OCI-LY1 (cell line): ENCODE data around the gene CACNA2D4.

Source experiments
- EZH2 ChIP-seq: fragments of 200-600 bp; sonication (generic), shearing (Covaris generic); IDR thresholded peaks from 2 replicates; pipeline ENCODE4 v1.8.0; 2017; ENCODE audit warnings: borderline replicate concordance, mixed run types, mild to moderate bottlenecking, antibody characterized with exemption, low read length, moderate library complexity, mixed read lengths
- TF ChIP-seq, protein P1 (sequence below): fragments of 200-600 bp; sonication (generic), shearing (Covaris generic); IDR thresholded peaks from 2 replicates; pipeline ENCODE4 v1.5.1; 2017; ENCODE audit warnings: mild to moderate bottlenecking, antibody characterized with exemption, low read length, moderate library complexity, mixed read lengths

DNA sequence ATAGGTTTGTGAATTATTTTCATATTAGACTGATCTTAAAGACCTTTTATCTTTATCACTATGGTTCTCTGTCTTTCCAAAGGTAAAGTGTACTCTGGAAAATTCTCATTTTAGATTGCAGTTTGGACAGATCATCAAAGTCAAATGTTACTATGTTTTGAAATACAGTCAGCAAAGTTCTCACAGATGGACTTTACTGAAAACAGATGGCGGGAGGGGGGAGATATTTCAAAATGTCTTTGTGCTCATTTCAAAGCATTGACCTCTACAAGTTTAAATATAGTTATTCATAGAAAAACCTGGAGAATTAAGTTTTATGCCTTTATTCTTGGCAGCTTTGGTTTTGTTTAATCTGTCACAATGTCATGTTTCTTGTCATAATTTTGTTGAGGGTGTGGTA lies 149.8 kb downstream of the CACNA2D4 start:
- TF ChIP-seq, protein P1, sequence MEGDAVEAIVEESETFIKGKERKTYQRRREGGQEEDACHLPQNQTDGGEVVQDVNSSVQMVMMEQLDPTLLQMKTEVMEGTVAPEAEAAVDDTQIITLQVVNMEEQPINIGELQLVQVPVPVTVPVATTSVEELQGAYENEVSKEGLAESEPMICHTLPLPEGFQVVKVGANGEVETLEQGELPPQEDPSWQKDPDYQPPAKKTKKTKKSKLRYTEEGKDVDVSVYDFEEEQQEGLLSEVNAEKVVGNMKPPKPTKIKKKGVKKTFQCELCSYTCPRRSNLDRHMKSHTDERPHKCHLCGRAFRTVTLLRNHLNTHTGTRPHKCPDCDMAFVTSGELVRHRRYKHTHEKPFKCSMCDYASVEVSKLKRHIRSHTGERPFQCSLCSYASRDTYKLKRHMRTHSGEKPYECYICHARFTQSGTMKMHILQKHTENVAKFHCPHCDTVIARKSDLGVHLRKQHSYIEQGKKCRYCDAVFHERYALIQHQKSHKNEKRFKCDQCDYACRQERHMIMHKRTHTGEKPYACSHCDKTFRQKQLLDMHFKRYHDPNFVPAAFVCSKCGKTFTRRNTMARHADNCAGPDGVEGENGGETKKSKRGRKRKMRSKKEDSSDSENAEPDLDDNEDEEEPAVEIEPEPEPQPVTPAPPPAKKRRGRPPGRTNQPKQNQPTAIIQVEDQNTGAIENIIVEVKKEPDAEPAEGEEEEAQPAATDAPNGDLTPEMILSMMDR = no peak
- no peak for TF ChIP-seq EZH2
